Activated CD8-positive, alpha-beta T cell treated with anti-CD3 and anti-CD28 coated beads for 36 hours (primary cell): ENCODE measurements around the gene LPIN3. TPM values are rescaled to one million over a fixed set of nuclear protein-coding genes. Genes with fewer than 3 reads are reported as not detected.

ENCODE experiments used
- ATAC-seq: fragments of 200-7000 bp; cut with Tn5 transposase; one replicate; pipeline ENCODE4 v1.10.0; 2021; ENCODE audit warnings: mild to moderate bottlenecking, moderate library complexity
- CTCF ChIA-PET: fragments of 350-600 bp; sonication (Branson Sonifier 250); formaldehyde crosslinking; loops from one replicate; lab custom pipeline; 2021; ENCODE audit warnings: antibody characterized with exemption; lab: Charles Lee
- POLR2A ChIA-PET: fragments of 350-600 bp; sonication (Branson Sonifier 250); formaldehyde crosslinking; loops from one replicate; lab custom pipeline; 2021; ENCODE audit warnings: antibody characterized with exemption; lab: Charles Lee
- DNase-seq: peaks from one replicate; pipeline ENCODE4 v3.0.0-alpha.2; 2020
- H3K27ac Mint-ChIP-seq: one replicate; pipeline ENCODE4 v1.8.0; 2021; ENCODE audit warnings: mild to moderate bottlenecking, mixed read lengths
- H3K27me3 Mint-ChIP-seq: one replicate; pipeline ENCODE4 v1.8.0; 2021; ENCODE audit warnings: mixed read lengths
- H3K36me3 Mint-ChIP-seq: one replicate; pipeline ENCODE4 v1.8.0; 2021; ENCODE audit warnings: low read depth, mixed read lengths
- H3K4me1 Mint-ChIP-seq: one replicate; pipeline ENCODE4 v1.8.0; 2021; ENCODE audit warnings: low read depth, mixed read lengths
- H3K4me3 Mint-ChIP-seq: one replicate; pipeline ENCODE4 v1.8.0; 2021; ENCODE audit warnings: mild to moderate bottlenecking, moderate library complexity, mixed read lengths
- H3K9me3 Mint-ChIP-seq: one replicate; pipeline ENCODE4 v1.8.0; 2021; ENCODE audit warnings: mixed read lengths
- intact Hi-C: fragments of 100-400 bp; cut with micrococcal nuclease; formaldehyde crosslinking; loops from one replicate; pipeline ENCODE4 v1.10.0; 2022
- total RNA-seq, 2 experiments: library from RNA; stranded (reverse); gene quantifications; one replicate each; pipeline ENCODE4 v1.2.3, GENCODE V29; 2021
- TF ChIP-seq, protein P1 (sequence below): fragments of 200-600 bp; IDR thresholded peaks from one replicate; pipeline ENCODE4 v1.8.0; 2022; ENCODE audit warnings: antibody characterized with exemption, mild to moderate bottlenecking

Gene LPIN3
- total RNA-seq, 2 experiments from 2014 or later: 0.86 to 0.87 TPM

DNA sequence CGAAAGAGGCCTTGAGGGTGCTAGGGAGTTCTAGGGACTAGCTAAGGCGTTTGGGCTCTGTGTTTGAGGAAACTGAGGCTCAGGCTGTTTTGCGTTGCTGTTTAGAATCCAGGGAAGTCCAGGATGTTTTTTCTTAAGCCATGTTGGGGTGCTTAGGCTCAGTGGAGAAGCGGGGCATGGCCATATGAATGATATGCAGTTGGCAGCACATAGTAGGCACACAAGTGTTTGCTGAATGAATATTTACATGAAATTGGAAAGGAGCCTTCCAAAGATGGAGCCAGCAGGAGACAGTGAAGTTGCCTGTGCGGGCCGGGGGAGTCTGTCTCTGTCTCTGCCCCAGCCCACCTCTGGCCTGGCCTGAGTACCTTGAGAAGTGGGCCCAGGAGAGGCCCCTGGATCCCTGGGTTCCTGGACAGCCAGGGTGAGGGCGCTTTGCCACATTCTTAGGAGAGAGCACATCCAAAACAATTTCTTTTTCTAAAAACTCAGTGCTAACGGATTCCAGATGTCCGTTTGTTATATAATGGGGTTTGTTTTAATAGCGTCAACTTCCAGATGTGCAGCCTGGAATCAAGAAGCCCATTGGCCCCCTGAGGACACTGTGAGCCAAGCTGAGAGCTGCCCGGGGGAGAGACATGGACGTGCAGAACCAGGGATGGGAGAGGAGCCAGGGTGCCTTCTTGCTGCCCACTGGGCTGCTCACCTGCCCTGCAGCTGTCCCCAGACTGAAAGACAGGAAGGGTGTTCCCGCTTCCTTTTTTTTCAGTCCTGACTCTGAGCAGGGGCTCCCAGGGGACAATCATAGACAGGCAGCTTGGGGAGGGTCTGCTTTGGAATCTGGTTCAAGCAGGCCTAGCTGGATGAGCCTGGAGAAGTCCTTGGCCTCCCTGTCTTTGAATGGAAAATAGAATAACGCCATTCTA is 46.1 kb downstream of the LPIN3 start:
- H3K9me3 Mint-ChIP-seq: no peaks in the 10 kb centered on the region
- no peak overlapping the region for H3K4me3 Mint-ChIP-seq
- H3K4me1 Mint-ChIP-seq: no peaks in the 10 kb centered on the region
- peaks cover 2% of the 10 kb centered on the region for H3K27me3 Mint-ChIP-seq
- H3K36me3 Mint-ChIP-seq: no peaks in the 10 kb centered on the region
- DNase-seq: no peak
- intact Hi-C loops: no loop called here
- no peak overlapping the region for H3K27ac Mint-ChIP-seq
- TF ChIP-seq, protein P1, sequence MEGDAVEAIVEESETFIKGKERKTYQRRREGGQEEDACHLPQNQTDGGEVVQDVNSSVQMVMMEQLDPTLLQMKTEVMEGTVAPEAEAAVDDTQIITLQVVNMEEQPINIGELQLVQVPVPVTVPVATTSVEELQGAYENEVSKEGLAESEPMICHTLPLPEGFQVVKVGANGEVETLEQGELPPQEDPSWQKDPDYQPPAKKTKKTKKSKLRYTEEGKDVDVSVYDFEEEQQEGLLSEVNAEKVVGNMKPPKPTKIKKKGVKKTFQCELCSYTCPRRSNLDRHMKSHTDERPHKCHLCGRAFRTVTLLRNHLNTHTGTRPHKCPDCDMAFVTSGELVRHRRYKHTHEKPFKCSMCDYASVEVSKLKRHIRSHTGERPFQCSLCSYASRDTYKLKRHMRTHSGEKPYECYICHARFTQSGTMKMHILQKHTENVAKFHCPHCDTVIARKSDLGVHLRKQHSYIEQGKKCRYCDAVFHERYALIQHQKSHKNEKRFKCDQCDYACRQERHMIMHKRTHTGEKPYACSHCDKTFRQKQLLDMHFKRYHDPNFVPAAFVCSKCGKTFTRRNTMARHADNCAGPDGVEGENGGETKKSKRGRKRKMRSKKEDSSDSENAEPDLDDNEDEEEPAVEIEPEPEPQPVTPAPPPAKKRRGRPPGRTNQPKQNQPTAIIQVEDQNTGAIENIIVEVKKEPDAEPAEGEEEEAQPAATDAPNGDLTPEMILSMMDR: no peak
- no peak for ATAC-seq
- ChIA-PET POLR2A (no interaction called here), CTCF (no interaction called here)

DNA sequence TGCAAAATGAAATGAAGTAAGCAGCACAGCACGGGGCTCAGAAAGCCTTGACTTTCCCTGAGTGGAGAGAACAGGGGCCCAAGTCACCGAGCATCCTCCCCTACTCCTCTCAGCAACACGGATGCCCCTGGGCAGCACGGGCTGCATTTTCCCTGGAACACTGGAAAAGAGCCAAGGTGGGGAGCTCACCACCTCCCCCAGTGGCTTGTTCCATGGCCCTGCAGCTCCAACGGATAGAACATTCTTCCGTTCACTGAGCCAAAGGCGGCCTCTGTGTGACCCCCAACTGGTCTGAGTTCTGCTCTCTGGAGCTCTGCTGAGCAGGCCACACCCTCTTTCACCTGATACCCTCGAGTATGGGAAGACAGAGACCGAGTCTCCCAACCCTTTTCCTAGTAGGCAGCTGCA is 46.8 kb downstream of the LPIN3 start:
- Mint-ChIP-seq H3K27ac (no peak overlapping the region), H3K4me1 (no peaks in the 10 kb centered on the region), H3K36me3 (no peaks in the 10 kb centered on the region), H3K27me3 (peaks cover 2% of the 10 kb centered on the region), H3K4me3 (no peak overlapping the region), H3K9me3 (no peaks in the 10 kb centered on the region)
- TF ChIP-seq, protein P1: no peak
- intact Hi-C loops: no loop called here
- no peak for DNase-seq
- CTCF ChIA-PET: no interaction called here
- POLR2A ChIA-PET: no interaction called here
- ATAC-seq: no peak

DNA sequence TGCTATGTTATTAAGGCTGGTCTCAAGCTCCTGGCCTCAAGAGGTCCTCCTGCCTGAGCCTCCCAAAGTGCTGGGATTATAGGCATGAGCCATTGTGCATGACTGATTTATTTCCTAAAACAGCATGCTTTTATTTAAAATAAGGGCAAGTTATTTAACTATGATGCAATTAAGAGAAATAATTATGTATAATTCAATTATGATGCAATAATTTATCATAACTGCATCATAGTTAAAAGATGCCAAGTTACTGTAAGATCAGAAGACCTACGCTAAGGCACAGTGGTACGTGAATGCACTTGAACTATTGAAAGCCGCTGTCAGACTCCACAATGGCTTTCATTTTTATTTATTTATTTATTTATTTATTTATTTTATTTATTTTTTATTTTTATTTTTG is 50.3 kb downstream of the LPIN3 start:
- ATAC-seq: no peak
- H3K4me1 Mint-ChIP-seq: no peaks in the 10 kb centered on the region
- no peak overlapping the region for H3K27ac Mint-ChIP-seq
- ChIA-PET POLR2A (no interaction called here), CTCF (interaction anchor here (1.4 kb wide), 1 partner anchor 20 kb away, joined by 3 read pairs; no protein-coding TSS in a partner anchor)
- TF ChIP-seq, protein P1: no peak
- no peaks in the 10 kb centered on the region for H3K9me3 Mint-ChIP-seq
- H3K27me3 Mint-ChIP-seq: no peaks in the 10 kb centered on the region
- no peak for DNase-seq
- H3K36me3 Mint-ChIP-seq: no peaks in the 10 kb centered on the region
- intact Hi-C loops: no loop called here
- no peak overlapping the region for H3K4me3 Mint-ChIP-seq

DNA sequence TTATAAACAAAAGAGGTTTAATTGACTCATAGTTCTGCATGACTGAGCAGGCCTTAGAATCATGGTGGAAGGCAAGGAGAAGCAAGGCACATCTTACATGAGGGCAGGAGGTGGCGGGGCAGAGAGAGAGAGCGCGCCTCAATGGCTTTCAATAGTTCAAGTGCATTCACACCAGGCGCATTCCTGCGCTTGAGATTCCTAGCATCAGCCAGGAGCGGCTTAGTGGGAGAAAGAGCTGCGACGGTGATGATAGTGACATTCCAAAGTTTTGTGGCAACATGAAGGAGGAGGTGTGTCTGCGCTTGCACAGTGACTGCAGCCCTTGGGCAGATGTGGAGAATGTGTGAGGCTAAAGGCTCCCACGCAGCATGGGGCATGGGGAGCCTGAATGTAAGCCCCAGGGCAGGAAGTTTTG is 51.0 kb downstream of the LPIN3 start:
- ChIA-PET CTCF (no interaction called here), POLR2A (no interaction called here)
- TF ChIP-seq, protein P1: no peak
- intact Hi-C loops: no loop called here
- DNase-seq: no peak
- Mint-ChIP-seq H3K4me3 (no peak overlapping the region), H3K36me3 (no peaks in the 10 kb centered on the region), H3K4me1 (no peaks in the 10 kb centered on the region), H3K9me3 (no peaks in the 10 kb centered on the region), H3K27ac (no peak overlapping the region), H3K27me3 (no peaks in the 10 kb centered on the region)
- ATAC-seq: no peak

DNA sequence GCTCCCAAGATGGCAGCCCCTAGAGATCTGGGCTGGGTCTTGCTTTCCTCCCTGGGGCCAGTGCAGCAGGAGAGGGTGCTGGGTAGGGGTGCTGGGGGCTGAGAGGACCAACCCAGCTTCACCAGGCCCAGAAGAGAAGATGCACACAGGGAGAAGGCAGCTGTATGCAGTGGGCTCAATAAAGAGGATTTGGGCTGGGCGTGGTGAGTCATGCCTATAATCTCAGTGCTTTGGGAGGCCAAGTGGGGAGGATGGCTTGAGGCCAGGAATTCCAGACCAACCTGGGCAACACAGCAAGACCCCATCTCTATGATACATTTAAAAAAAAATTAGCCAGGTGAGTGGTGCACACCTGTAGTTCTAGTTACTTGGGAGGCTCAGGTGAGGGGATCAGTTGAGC is 51.7 kb downstream of the LPIN3 start:
- H3K27me3 Mint-ChIP-seq: no peaks in the 10 kb centered on the region
- POLR2A ChIA-PET: no interaction called here
- ATAC-seq (no peak), DNase-seq (no peak)
- intact Hi-C loops: no loop called here
- H3K4me3 Mint-ChIP-seq: no peak overlapping the region
- H3K4me1 Mint-ChIP-seq: no peaks in the 10 kb centered on the region
- no peaks in the 10 kb centered on the region for H3K9me3 Mint-ChIP-seq
- no peak overlapping the region for H3K27ac Mint-ChIP-seq
- TF ChIP-seq, protein P1: no peak
- CTCF ChIA-PET: no interaction called here
- H3K36me3 Mint-ChIP-seq: no peaks in the 10 kb centered on the region
